Caco-2 (cell line): ENCODE measurements around the gene CCNJL. TPM values are rescaled to one million over a fixed set of nuclear protein-coding genes. Genes with fewer than 3 reads are reported as not detected.

Experiments
- BruUV-seq: library from RNA; stranded (reverse); fragments of 400-500 nt; replicated peaks from 2 replicates; lab custom pipeline; 2021; lab: Mats Ljungman, UMichigan
- CTCF ChIA-PET: fragments of 300-600 bp; sonication (Branson Sonifier 250); formaldehyde crosslinking; loops from one replicate; lab custom pipeline; 2022; ENCODE audit warnings: antibody characterized with exemption; lab: Charles Lee
- POLR2A ChIA-PET: fragments of 300-600 bp; sonication (Branson Sonifier 250); formaldehyde crosslinking; loops from one replicate; lab custom pipeline; 2022; ENCODE audit warnings: antibody characterized with exemption; lab: Charles Lee
- DNase-seq, 2 experiments: peaks; one replicate each; pipeline versions ENCODE4 v3.0.0 to v3.0.0-alpha.2; 2020 to 2022
- H3K27me3 ChIP-seq: replicated peaks from 2 replicates; pipeline ENCODE4 v1.6.0; 2011; ENCODE audit warnings: low read length; ENCODE audit not compliant: control insufficient read depth, insufficient read depth
- H3K36me3 ChIP-seq: 2 replicates; pipeline ENCODE4 v1.5.1; 2011; ENCODE audit warnings: low read length; ENCODE audit not compliant: control insufficient read depth, insufficient read depth
- H3K4me1 ChIP-seq: fragments of 250-450 bp; sonication (Bioruptor Pico); 2 replicates; pipeline ENCODE4 v1.5.1; 2020; ENCODE audit warnings: mild to moderate bottlenecking
- H3K4me3 ChIP-seq: 2 replicates; pipeline ENCODE4 v1.5.1; 2011; ENCODE audit warnings: low read depth, mild to moderate bottlenecking, control low read depth, low read length
- H3K9me3 ChIP-seq: fragments of 250-450 bp; sonication (Bioruptor Pico); 2 replicates; pipeline ENCODE4 v1.5.1; 2020; ENCODE audit warnings: mild to moderate bottlenecking, moderate library complexity
- H3K27ac Mint-ChIP-seq: one replicate; pipeline ENCODE4 v1.8.0; 2022; ENCODE audit warnings: mixed read lengths; ENCODE audit not compliant: unreplicated experiment
- H3K27me3 Mint-ChIP-seq: one replicate; pipeline ENCODE4 v1.8.0; 2022; ENCODE audit warnings: mixed read lengths; ENCODE audit not compliant: insufficient read depth, unreplicated experiment
- H3K36me3 Mint-ChIP-seq: one replicate; pipeline ENCODE4 v1.8.0; 2022; ENCODE audit warnings: mild to moderate bottlenecking, mixed read lengths; ENCODE audit not compliant: insufficient read depth, unreplicated experiment
- H3K4me1 Mint-ChIP-seq: one replicate; pipeline ENCODE4 v1.8.0; 2022; ENCODE audit warnings: low read depth, mixed read lengths; ENCODE audit not compliant: unreplicated experiment
- H3K4me3 Mint-ChIP-seq: one replicate; pipeline ENCODE4 v1.8.0; 2022; ENCODE audit warnings: mild to moderate bottlenecking, moderate library complexity, mixed read lengths; ENCODE audit not compliant: unreplicated experiment
- H3K9me3 Mint-ChIP-seq: one replicate; pipeline ENCODE4 v1.8.0; 2022; ENCODE audit warnings: mixed read lengths; ENCODE audit not compliant: unreplicated experiment
- CTCF ChIP-seq, 2 experiments: fragments of 200-600 bp in 1 of 2; IDR thresholded peaks; 1 replicate in 1 of 2; 2 replicates in 1 of 2; pipeline versions ENCODE4 v1.5.1 to v1.8.0; 2011 to 2022; ENCODE audit warnings: antibody characterized with exemption in 1 of 2, control low read depth in 1 of 2, inconsistent platforms in 1 of 2, low read depth in 1 of 2, low read length in 1 of 2, mild to moderate bottlenecking in 1 of 2, moderate library complexity in 1 of 2; ENCODE audit not compliant: insufficient read depth in 1 of 2, severe bottlenecking in 1 of 2, unreplicated experiment in 1 of 2
- intact Hi-C: fragments of 100-400 bp; cut with micrococcal nuclease; formaldehyde crosslinking; loops from one replicate; pipeline ENCODE4 v1.10.0; 2022; ENCODE audit not compliant: unreplicated experiment
- total RNA-seq: library from RNA; stranded (reverse); gene quantifications from 2 replicates; pipeline ENCODE4 v1.2.3, GENCODE V29; 2022

CCNJL gene
- total RNA-seq, 1 experiment from 2014 or later, result 17.4 TPM

GRCh38 chr5:160235731-160236130 is 76.6 kb downstream of the CCNJL start:
- H3K4me3 ChIP-seq, result no peak overlapping the region
- Mint-ChIP-seq H3K9me3 (no peaks in the 10 kb centered on the region), H3K4me3 (no peak overlapping the region), H3K27me3 (no peaks in the 10 kb centered on the region), H3K27ac (peak overlapping the region; percentile 13), H3K4me1 (peaks cover 6% of the 10 kb centered on the region), H3K36me3 (no peaks in the 10 kb centered on the region)
- ChIA-PET CTCF (no interaction called here), POLR2A (no interaction called here)
- H3K4me1 ChIP-seq, result peaks cover 7% of the 10 kb centered on the region; the same call in 1 of the 2 replicates
- no peaks in the 10 kb centered on the region for H3K36me3 ChIP-seq
- peaks cover 3% of the 10 kb centered on the region; the same call in 1 of the 2 replicates for H3K9me3 ChIP-seq
- no peaks in the 10 kb centered on the region for H3K27me3 ChIP-seq
- intact Hi-C loops, result no loop called here
- BruUV-seq, result no TSS peak
- no peak for DNase-seq
- TF ChIP-seq CTCF (IDR thresholded peaks at IDR 0.05; ENCODE audit: insufficient read depth in 1 of 2, low read depth in 1 of 2, low read length in 1 of 2, severe bottlenecking in 1 of 2, unreplicated experiment in 1 of 2), result no peak

GRCh38 chr5:160233215-160233614 is 79.1 kb downstream of the CCNJL start:
- ChIA-PET CTCF (no interaction called here), POLR2A (no interaction called here)
- H3K4me3 Mint-ChIP-seq, result no peak overlapping the region

GRCh38 chr5:160231783-160232342 is 80.5 kb downstream of the CCNJL start:
- H3K4me1 Mint-ChIP-seq, result no peaks in the 10 kb centered on the region
- DNase-seq, result no peak
- Histone ChIP-seq H3K4me3 (no peak overlapping the region), H3K9me3 (peaks cover 3% of the 10 kb centered on the region; the same call in 1 of the 2 replicates), H3K27me3 (no peaks in the 10 kb centered on the region), H3K36me3 (no peaks in the 10 kb centered on the region), H3K4me1 (no peaks in the 10 kb centered on the region)
- POLR2A ChIA-PET, result no interaction called here
- BruUV-seq, result no TSS peak
- intact Hi-C loops, result no loop called here
- no peak overlapping the region for H3K27ac Mint-ChIP-seq
- H3K9me3 Mint-ChIP-seq, result no peaks in the 10 kb centered on the region
- no peaks in the 10 kb centered on the region for H3K27me3 Mint-ChIP-seq
- no peak for TF ChIP-seq CTCF (IDR thresholded peaks at IDR 0.05; ENCODE audit: insufficient read depth in 1 of 2, low read depth in 1 of 2, low read length in 1 of 2, severe bottlenecking in 1 of 2, unreplicated experiment in 1 of 2)
- H3K36me3 Mint-ChIP-seq, result no peaks in the 10 kb centered on the region
- CTCF ChIA-PET, result interaction anchor here (0.6 to 1.0 kb wide), 2 partner anchors 19 to 27 kb away, joined by 3 to 5 read pairs; no protein-coding TSS in a partner anchor
- H3K4me3 Mint-ChIP-seq, result no peak overlapping the region

More at GRCh38 chr5:160233215-160233614, 79.1 kb downstream of the CCNJL start:
- TF ChIP-seq CTCF (IDR thresholded peaks at IDR 0.05; ENCODE audit: insufficient read depth in 1 of 2, low read depth in 1 of 2, low read length in 1 of 2, severe bottlenecking in 1 of 2, unreplicated experiment in 1 of 2), result no peak
- Mint-ChIP-seq H3K9me3 (no peaks in the 10 kb centered on the region), H3K27me3 (no peaks in the 10 kb centered on the region), H3K27ac (no peak overlapping the region), H3K4me1 (no peaks in the 10 kb centered on the region), H3K36me3 (no peaks in the 10 kb centered on the region)
- no peak for DNase-seq
- H3K4me3 ChIP-seq, result no peak overlapping the region
- intact Hi-C loops, result no loop called here
- no peaks in the 10 kb centered on the region for H3K36me3 ChIP-seq
- no peaks in the 10 kb centered on the region for H3K27me3 ChIP-seq
- H3K9me3 ChIP-seq, result peaks cover 3% of the 10 kb centered on the region; the same call in 1 of the 2 replicates
- no peaks in the 10 kb centered on the region for H3K4me1 ChIP-seq
- no TSS peak for BruUV-seq
